CD4-positive, alpha-beta T cell treated with Interleukin-6 at 100 ng/mL for 8 hours (primary cell): ENCODE measurements around the gene AURKB.
"Not testable (repeated sequence)": the region's sequence is repeated elsewhere in the genome, so short reads cannot be mapped to it uniquely, and the experiment has no call there.

Experiments used
- DNase-seq: peaks from one replicate; pipeline ENCODE4 v3.0.0-alpha.2; 2020; ENCODE audit warnings: mixed read lengths, low spot score

Gene AURKB

DNA sequence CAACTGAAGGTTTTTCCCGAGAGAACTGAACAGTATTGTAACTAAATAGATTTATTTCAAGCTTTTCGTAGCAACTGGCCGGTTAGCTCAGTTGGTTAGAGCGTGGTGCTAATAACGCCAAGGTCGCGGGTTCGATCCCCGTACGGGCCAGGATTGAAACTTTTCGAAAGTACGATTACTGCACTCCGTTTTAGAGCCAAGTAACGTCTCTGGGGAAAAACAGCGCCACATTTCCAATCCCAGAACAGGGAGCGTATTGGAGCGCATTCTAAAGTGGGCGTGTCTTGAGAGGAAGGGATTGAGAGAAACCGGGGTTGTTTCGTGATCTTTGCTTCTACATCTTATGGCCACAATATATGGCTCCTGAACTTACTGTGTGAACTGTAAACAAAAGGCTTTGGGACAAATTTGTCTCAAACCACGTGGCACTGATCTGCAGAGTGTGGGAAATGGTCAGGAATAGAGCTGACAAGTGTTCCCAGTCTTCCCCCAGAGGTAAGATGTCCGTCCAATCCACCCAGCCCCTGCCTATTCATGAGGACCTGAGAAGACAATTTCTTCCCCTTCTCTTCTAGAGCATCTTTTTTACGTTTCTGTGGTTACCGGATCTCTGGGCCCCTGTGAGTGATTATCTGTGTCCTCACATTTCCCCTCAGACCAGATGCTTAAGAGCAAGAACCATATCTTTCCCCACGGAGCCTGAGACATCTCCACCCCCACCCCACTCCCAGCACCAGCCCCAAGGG, 22.7 kb downstream of the AURKB start:
- DNase-seq, result peak; percentile 90

- DNase-seq, result peak; percentile 91
Observed at GRCh38 chr17:8186787-8187516, 23.4 kb downstream of the AURKB start.

DNA sequence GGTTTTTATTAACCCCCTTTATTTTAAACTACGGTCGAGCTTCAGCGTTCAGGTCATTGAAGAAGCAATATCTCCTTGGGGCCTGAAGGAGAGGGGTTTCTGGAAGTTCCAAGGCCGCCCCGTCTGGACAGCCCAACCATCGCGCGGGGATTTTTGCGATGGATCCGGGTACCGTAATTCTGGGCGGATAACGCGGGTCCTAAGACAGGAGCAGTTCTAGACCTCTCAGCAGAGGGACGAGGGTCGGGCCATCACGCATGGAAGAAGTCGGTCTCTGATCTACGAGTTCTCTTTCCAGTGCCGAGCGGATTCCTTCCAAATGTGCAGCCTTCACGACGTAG, 24.0 kb downstream of the AURKB start:
- no peak for DNase-seq

DNA sequence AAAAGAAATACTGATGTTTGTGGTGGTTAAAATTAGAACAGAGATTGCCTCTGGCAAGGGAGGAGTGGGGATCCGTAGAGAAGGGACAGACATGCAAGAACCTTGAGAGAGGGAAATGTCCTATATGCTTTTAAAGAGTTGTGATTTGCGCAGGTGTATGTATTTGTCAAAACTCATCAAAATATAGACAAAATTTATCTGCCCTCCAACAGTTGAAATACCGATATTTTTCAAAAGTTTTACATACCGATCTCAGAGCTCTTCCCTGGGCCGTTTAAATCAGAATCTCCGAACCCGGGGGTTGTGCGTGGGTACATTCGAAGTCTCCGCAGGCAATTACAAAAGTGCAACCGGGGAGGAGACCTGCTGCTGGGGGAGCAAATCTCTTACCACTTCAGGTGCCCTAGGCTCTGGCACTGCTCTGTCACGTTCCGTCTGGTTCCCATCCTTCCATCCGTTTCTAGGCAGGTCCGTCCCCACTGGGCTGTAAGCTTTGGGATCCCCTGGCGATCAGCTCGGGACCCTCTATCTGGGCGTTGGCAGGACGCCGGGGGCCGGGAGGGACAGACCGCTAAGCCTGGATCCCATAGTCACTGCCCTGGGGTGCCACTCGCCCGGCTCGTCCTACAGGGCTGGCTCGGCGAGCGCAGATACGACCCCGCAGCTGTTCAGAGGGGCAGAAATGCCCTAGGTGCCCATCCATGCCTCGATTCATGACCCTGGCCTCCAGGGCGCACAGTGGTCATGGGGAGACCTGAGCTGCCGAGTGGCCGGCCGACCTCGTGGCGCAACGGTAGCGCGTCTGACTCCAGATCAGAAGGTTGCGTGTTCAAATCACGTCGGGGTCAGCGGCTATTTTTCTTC, 24.6 kb downstream of the AURKB start:
- peak; percentile 84 for DNase-seq

- no peak for DNase-seq
Observed at GRCh38 chr17:8176998-8177731, 33.2 kb downstream of the AURKB start.

GRCh38 chr17:8176197-8176940, 34.0 kb downstream of the AURKB start, which contains the start of gene TMEM107:
TMEM107 (minus strand) TSS chr17:8176380; CDS start chr17:8176286, 94 bp downstream.
- DNase-seq, result peak; percentile 88

GRCh38 chr17:8175795-8176196, 34.6 kb downstream of the AURKB start:
- no peak for DNase-seq

DNA sequence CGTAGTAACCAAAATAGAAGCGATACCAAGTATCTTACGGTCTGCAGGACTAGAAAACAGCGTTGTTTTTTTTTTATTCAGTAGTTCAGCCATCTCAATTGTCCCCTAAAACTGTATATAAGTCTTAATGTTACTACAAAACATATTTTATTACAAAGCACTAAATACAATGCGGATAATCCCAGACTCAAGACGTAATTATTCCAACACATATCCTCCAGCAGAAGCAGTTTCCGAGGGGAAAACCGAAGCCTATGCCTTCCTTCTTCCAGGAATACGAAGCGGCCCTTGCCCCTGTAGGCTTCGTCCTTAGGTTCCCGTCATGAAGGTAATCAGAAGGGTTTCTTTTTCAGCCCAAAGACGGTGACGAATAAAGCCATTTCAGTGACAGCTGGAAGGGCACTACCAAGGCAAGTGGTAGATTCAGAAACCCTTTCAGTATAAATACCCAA, 36.5 kb downstream of the AURKB start:
- no peak for DNase-seq

- peak; percentile 87 for DNase-seq
Observed at GRCh38 chr17:8173056-8173870, 37.1 kb downstream of the AURKB start.

GRCh38 chr17:8170186-8170585, 40.2 kb downstream of the AURKB start:
- DNase-seq, result not testable (repeated sequence)

GRCh38 chr17:8167526-8167925, 42.8 kb downstream of the AURKB start:
- DNase-seq, result no peak

DNA sequence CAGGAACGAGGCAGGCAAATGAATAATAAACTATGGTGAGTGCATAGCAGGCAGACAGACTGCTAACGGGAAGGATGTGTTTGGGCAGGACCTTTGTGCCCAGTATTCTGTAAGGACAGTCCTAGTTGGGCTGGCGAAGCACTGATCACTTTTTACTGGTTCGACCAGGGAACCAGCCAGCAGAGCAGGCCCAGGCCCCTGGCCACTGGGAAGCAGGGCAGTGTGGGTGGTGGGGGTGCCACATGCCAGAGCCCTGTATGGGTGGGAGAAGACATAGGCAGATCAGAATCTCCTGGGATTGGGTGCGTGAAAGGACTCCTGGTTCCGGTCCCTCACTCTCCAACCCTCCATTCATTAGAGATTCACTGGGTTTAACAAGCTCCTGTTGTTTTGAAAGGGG, 43.6 kb downstream of the AURKB start:
- no peak for DNase-seq

DNA sequence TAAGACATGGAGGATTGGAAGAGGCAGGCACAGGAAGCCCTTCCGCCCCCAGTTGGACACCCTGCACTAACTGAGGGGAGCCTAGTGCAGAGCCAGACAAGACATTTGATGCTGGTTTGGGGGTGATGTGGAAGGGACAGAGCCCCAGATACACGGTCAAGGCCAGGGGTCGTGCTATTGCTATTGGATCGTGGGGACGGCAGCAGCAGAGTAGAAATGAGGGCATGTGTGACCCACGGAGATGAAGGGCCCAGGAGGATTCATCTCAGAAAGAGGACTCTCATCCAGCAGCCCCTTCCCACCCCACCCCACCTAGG, 45.6 kb downstream of the AURKB start:
- DNase-seq, result no peak

DNA sequence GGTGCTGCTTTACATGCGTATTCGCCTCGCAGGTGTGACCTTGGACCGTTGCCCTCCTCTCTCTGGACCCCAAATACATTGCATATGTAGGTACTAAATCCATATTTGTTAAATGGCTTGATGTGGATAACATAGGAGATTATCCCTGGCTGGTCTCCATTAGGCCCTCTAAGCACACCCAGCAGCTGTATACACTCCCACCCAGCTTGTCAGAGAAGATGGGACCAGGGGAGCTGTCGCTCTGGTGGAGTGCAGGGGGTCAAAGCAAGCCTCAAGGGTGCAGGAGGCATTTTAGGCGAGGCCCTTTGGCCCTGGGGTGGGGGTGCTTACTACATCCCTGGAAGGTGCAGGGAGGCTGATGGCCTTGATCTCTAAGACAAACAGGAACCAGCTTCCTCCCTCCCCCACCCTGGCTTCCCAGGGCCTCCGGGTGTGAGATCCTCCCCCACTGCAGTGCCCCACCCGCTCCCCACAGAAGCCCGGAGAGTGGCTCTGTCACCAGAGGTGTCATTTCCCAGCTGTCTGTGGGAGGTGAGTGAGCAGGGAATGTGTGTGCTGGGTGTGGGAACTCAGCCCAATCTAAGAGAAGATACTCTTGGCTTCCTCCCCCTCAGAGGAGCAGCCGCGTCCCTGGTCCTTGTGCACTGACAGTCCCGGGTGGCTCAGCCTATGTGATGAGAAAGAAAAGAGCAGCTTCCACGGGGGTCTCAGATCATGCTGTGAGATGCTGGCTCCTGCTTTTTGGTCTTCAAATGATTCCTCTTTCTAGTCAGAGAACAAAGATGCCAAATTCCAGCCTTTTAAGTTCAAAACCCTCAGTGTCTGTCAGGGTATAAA, 46.2 kb downstream of the AURKB start:
- DNase-seq, result peak; percentile 83

GRCh38 chr17:8162997-8163977, 47.1 kb downstream of the AURKB start:
- no peak for DNase-seq

GRCh38 chr17:8162233-8162996, 48.0 kb downstream of the AURKB start, which contains the start of gene VAMP2:
VAMP2 (minus strand) TSS chr17:8162948; CDS start chr17:8162879, 69 bp downstream.
- peak; percentile 81 for DNase-seq
